ENCODE data around the gene HES7.
A peak's percentile ranks its signal among the peaks of the same experiment; 100 is the strongest.
"Not testable (repeated sequence)": the region's sequence is repeated elsewhere in the genome, so short reads cannot be mapped to it uniquely, and the experiment has no call there.

HES7 gene

GRCh38 chr17:8123695-8124349 is at the start of gene HES7:
Gene HES7, minus strand, starts transcription at chr17:8124106. Its CDS starts 22 bp downstream, at chr17:8124084.
- H3K27ac ChIP-seq: peak within 1 kb of the TSS; percentile 39; the same call in 1 of the 2 replicates
- TF ChIP-seq, protein P1, sequence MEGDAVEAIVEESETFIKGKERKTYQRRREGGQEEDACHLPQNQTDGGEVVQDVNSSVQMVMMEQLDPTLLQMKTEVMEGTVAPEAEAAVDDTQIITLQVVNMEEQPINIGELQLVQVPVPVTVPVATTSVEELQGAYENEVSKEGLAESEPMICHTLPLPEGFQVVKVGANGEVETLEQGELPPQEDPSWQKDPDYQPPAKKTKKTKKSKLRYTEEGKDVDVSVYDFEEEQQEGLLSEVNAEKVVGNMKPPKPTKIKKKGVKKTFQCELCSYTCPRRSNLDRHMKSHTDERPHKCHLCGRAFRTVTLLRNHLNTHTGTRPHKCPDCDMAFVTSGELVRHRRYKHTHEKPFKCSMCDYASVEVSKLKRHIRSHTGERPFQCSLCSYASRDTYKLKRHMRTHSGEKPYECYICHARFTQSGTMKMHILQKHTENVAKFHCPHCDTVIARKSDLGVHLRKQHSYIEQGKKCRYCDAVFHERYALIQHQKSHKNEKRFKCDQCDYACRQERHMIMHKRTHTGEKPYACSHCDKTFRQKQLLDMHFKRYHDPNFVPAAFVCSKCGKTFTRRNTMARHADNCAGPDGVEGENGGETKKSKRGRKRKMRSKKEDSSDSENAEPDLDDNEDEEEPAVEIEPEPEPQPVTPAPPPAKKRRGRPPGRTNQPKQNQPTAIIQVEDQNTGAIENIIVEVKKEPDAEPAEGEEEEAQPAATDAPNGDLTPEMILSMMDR (conservative IDR thresholded peaks at IDR 0.05): no peak

GRCh38 chr17:8173056-8173870 is 49.4 kb upstream of the HES7 start:
- H3K27ac ChIP-seq: peak overlapping the region; percentile 90
- TF ChIP-seq, protein P1 (conservative IDR thresholded peaks at IDR 0.05): no peak

- not testable (repeated sequence) for H3K27ac ChIP-seq
Observed at GRCh38 chr17:8170186-8170585, 46.3 kb upstream of the HES7 start.

DNA sequence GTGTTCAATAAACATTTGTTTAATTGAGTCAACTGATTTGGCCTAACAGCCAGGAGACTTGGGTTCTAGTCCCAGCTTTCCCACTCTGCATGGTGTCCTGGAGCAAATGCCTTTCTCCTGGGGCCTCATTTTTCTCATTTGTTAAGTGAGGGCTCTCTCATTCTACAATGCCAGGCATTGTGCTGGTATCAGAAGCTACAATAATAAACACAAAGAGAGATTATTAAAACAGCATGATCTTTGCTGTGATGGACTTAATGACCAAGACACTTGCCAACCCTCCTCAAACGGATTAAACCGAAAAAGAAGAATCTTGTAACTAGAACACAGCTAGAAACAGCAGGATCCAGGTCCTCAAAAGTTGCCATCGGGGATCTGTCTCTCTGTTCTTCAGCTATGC is 43.6 kb upstream of the HES7 start:
- H3K27ac ChIP-seq: no peak overlapping the region
- TF ChIP-seq, protein P1 (conservative IDR thresholded peaks at IDR 0.05): no peak

DNA sequence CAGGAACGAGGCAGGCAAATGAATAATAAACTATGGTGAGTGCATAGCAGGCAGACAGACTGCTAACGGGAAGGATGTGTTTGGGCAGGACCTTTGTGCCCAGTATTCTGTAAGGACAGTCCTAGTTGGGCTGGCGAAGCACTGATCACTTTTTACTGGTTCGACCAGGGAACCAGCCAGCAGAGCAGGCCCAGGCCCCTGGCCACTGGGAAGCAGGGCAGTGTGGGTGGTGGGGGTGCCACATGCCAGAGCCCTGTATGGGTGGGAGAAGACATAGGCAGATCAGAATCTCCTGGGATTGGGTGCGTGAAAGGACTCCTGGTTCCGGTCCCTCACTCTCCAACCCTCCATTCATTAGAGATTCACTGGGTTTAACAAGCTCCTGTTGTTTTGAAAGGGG is 42.8 kb upstream of the HES7 start:
- TF ChIP-seq, protein P1 (conservative IDR thresholded peaks at IDR 0.05): no peak
- H3K27ac ChIP-seq: no peak overlapping the region

- TF ChIP-seq, protein P1 (conservative IDR thresholded peaks at IDR 0.05): no peak
- H3K27ac ChIP-seq: no peak overlapping the region
Observed at GRCh38 chr17:8164815-8165131, 40.9 kb upstream of the HES7 start.

DNA sequence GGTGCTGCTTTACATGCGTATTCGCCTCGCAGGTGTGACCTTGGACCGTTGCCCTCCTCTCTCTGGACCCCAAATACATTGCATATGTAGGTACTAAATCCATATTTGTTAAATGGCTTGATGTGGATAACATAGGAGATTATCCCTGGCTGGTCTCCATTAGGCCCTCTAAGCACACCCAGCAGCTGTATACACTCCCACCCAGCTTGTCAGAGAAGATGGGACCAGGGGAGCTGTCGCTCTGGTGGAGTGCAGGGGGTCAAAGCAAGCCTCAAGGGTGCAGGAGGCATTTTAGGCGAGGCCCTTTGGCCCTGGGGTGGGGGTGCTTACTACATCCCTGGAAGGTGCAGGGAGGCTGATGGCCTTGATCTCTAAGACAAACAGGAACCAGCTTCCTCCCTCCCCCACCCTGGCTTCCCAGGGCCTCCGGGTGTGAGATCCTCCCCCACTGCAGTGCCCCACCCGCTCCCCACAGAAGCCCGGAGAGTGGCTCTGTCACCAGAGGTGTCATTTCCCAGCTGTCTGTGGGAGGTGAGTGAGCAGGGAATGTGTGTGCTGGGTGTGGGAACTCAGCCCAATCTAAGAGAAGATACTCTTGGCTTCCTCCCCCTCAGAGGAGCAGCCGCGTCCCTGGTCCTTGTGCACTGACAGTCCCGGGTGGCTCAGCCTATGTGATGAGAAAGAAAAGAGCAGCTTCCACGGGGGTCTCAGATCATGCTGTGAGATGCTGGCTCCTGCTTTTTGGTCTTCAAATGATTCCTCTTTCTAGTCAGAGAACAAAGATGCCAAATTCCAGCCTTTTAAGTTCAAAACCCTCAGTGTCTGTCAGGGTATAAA is 40.3 kb upstream of the HES7 start:
- no peak overlapping the region for H3K27ac ChIP-seq
- TF ChIP-seq, protein P1 (conservative IDR thresholded peaks at IDR 0.05): no peak

Measured in VCaP (cell line).